Thyroid gland (tissue), 4 donors: ENCODE measurements around the gene MDM2.

Experiments
- CTCF ChIP-seq, 6 experiments: fragments of 200-600 bp in 3 of 6; fragments of 450-650 bp in 3 of 6; sonication (generic) in 3 of 6; IDR thresholded peaks; one replicate each; pipeline ENCODE4 v1.5.1; 2016 to 2019; ENCODE audit warnings: antibody characterized with exemption in 6 of 6, mild to moderate bottlenecking in 2 of 6, inconsistent platforms in 1 of 6, moderate library complexity in 1 of 6
- POLR2A ChIP-seq, 2 donors: fragments of 450-650 bp; IDR thresholded peaks; one replicate each; pipeline ENCODE4 v1.6.1; 2017; ENCODE audit warnings: antibody characterized with exemption in 2 of 2, mild to moderate bottlenecking in 2 of 2, moderate library complexity in 1 of 2

GRCh38 chr12:68828672-68829068 is 20.7 kb downstream of the MDM2 start:
- TF ChIP-seq CTCF (IDR thresholded peaks at IDR 0.05) (no peak), POLR2A (IDR thresholded peaks at IDR 0.05) (no peak)
